Measurements from ENCODE around the gene C19orf85. TPM values are rescaled to one million over a fixed set of nuclear protein-coding genes. Genes with fewer than 3 reads are reported as not detected.
"Not testable (repeated sequence)": the region's sequence is repeated elsewhere in the genome, so short reads cannot be mapped to it uniquely, and the experiment has no call there.

C19orf85 gene
- total RNA-seq, 4 donors from 2014 or later = not detected

- H3K9me3 ChIP-seq = no peaks in the 10 kb centered on the region
- H3K27ac ChIP-seq = no peak overlapping the region
- H3K4me1 ChIP-seq = peaks cover 0 to 24% (median 9%) of the 10 kb centered on the region in 4 donors
- no peak for DNase-seq
- peaks cover 0 to 26% of the 10 kb centered on the region in 2 donors for H3K27me3 ChIP-seq
- peaks cover 0 to 14% (median 0%) of the 10 kb centered on the region in 3 donors for H3K36me3 ChIP-seq
- peak overlapping the region in 2 of 4 donors; percentile 2 to 41 for H3K4me3 ChIP-seq
- TF ChIP-seq POLR2A (IDR thresholded peaks at IDR 0.05) (no peak), CTCF (IDR thresholded peaks at IDR 0.05) (no peak)
Observed at GRCh38 chr19:55451163-55451964, 13.2 kb downstream of the C19orf85 start.

- no peaks in the 10 kb centered on the region for H3K9me3 ChIP-seq
- no peak overlapping the region for H3K27ac ChIP-seq
- H3K27me3 ChIP-seq = peaks cover 0 to 31% of the 10 kb centered on the region in 2 donors
- TF ChIP-seq CTCF (IDR thresholded peaks at IDR 0.05) = no peak
- H3K4me1 ChIP-seq = peaks cover 0 to 24% (median 9%) of the 10 kb centered on the region in 4 donors
- H3K36me3 ChIP-seq = no peaks in the 10 kb centered on the region
- H3K4me3 ChIP-seq = no peak overlapping the region
- no peak for DNase-seq
Observed at GRCh38 chr19:55449469-55449868, 15.1 kb downstream of the C19orf85 start.

GRCh38 chr19:55448175-55448490, 16.4 kb downstream of the C19orf85 start:
- H3K9me3 ChIP-seq, H3K27ac ChIP-seq, H3K4me3 ChIP-seq, DNase-seq, H3K36me3 ChIP-seq: not testable (repeated sequence)
- Histone ChIP-seq H3K4me1 (peaks cover 0 to 22% (median 9%) of the 10 kb centered on the region in 4 donors), H3K27me3 (peaks cover 0 to 45% of the 10 kb centered on the region in 2 donors)

GRCh38 chr19:55447421-55448174, 17.0 kb downstream of the C19orf85 start:
- peaks cover 0 to 48% of the 10 kb centered on the region in 2 donors for H3K27me3 ChIP-seq
- TF ChIP-seq CTCF (IDR thresholded peaks at IDR 0.05) = no peak
- no peak for TF ChIP-seq POLR2A (IDR thresholded peaks at IDR 0.05)
- no peaks in the 10 kb centered on the region for H3K9me3 ChIP-seq
- no peak overlapping the region for H3K4me3 ChIP-seq
- peaks cover 0 to 21% (median 8%) of the 10 kb centered on the region in 4 donors for H3K4me1 ChIP-seq
- DNase-seq = no peak
- H3K27ac ChIP-seq = no peak overlapping the region
- H3K36me3 ChIP-seq = no peaks in the 10 kb centered on the region

GRCh38 chr19:55446060-55446459, 18.5 kb downstream of the C19orf85 start:
- no peak for TF ChIP-seq CTCF (IDR thresholded peaks at IDR 0.05)
- no peak for TF ChIP-seq POLR2A (IDR thresholded peaks at IDR 0.05)
- DNase-seq = no peak
- H3K9me3 ChIP-seq = no peaks in the 10 kb centered on the region
- H3K36me3 ChIP-seq = no peaks in the 10 kb centered on the region
- H3K27ac ChIP-seq = no peak overlapping the region
- H3K4me3 ChIP-seq = no peak overlapping the region
- H3K27me3 ChIP-seq = peaks cover 0 to 46% of the 10 kb centered on the region in 2 donors
- peaks cover 0 to 19% (median 7%) of the 10 kb centered on the region in 4 donors for H3K4me1 ChIP-seq

- Histone ChIP-seq H3K4me1 (peaks cover 0 to 24% (median 9%) of the 10 kb centered on the region in 4 donors), H3K36me3 (no peaks in the 10 kb centered on the region), H3K4me3 (no peak overlapping the region), H3K27ac (no peak overlapping the region), H3K27me3 (peaks cover 0 to 51% of the 10 kb centered on the region in 2 donors), H3K9me3 (no peaks in the 10 kb centered on the region)
- no peak for DNase-seq
- TF ChIP-seq CTCF (IDR thresholded peaks at IDR 0.05) (no peak), POLR2A (IDR thresholded peaks at IDR 0.05) (no peak)
Observed at GRCh38 chr19:55444646-55445045, 19.9 kb downstream of the C19orf85 start.

Measured in Peyer's patch (tissue), 4 donors.